HG02571 (cell line): ENCODE data around the gene MPST.

ENCODE experiments used
- ATAC-seq: cut with Tn5 transposase; IDR thresholded peaks from one replicate; pipeline ENCODE4 v1.9.1; 2021; ENCODE audit warnings: mild to moderate bottlenecking, moderate library complexity; ENCODE audit not compliant: unreplicated experiment

The MPST gene

GRCh38 chr22:37021710-37022482 lies 2.4 kb downstream of the MPST start:
- no peak for ATAC-seq

GRCh38 chr22:37022483-37023337 lies 3.2 kb downstream of the MPST start:
- ATAC-seq = no peak

GRCh38 chr22:37023743-37024338 lies 4.3 kb downstream of the MPST start:
- no peak for ATAC-seq

- ATAC-seq = no peak
These were observed 5.0 kb downstream of the MPST start for GRCh38 chr22:37024339-37025157.

GRCh38 chr22:37025500-37026070 lies 6.0 kb downstream of the MPST start:
- ATAC-seq = no peak

- no peak for ATAC-seq
These were observed 6.8 kb downstream of the MPST start for GRCh38 chr22:37026325-37026724.

- ATAC-seq = no peak
These were observed 8.0 kb downstream of the MPST start for GRCh38 chr22:37027556-37027955.

- ATAC-seq = no peak
These were observed 9.4 kb downstream of the MPST start for GRCh38 chr22:37028692-37029674.

- ATAC-seq = no peak
These were observed 11.2 kb downstream of the MPST start for GRCh38 chr22:37030560-37031281.

- no peak for ATAC-seq
These were observed 12.6 kb downstream of the MPST start for GRCh38 chr22:37032134-37032534.

- no peak for ATAC-seq
These were observed 13.3 kb downstream of the MPST start for GRCh38 chr22:37032535-37033460.

- no peak for ATAC-seq
These were observed 14.3 kb downstream of the MPST start for GRCh38 chr22:37033605-37034430.

GRCh38 chr22:37036655-37037377 lies 17.3 kb downstream of the MPST start:
- ATAC-seq = no peak

GRCh38 chr22:37037669-37038068 lies 18.1 kb downstream of the MPST start:
- no peak for ATAC-seq

GRCh38 chr22:37039466-37039865 lies 19.9 kb downstream of the MPST start:
- no peak for ATAC-seq

GRCh38 chr22:37043209-37043827 lies 23.8 kb downstream of the MPST start:
- ATAC-seq = no peak
